Ovary (tissue), 3 donors: ENCODE results near the gene CCDC83.

ENCODE experiments used
- CTCF ChIP-seq, 3 donors: fragments of 450-650 bp in 2 of 3; fragments of 200-600 bp in 1 of 3; IDR thresholded peaks; one replicate each; pipeline versions ENCODE4 v1.5.1 to v1.8.0; 2016 to 2022; ENCODE audit warnings: antibody characterized with exemption in 3 of 3, mild to moderate bottlenecking in 1 of 3
- POLR2A ChIP-seq: fragments of 450-650 bp; IDR thresholded peaks from one replicate; pipeline ENCODE4 v1.6.1; 2017; ENCODE audit warnings: antibody characterized with exemption, mild to moderate bottlenecking, moderate library complexity
- donor health status: DM: no; HTN: no; CAD: no.

GRCh38 chr11:85893395-85893794, 38.2 kb downstream of the CCDC83 start:
- TF ChIP-seq CTCF (IDR thresholded peaks at IDR 0.05) (no peak), POLR2A (no peak)
